MV-4-11 (cell line): Measurements from ENCODE around the gene OR10P1.

Source experiments
- DNase-seq: peaks from one replicate; lab custom pipeline; 2025; lab: John Stamatoyannopoulos, UW

The OR10P1 gene

GRCh38 chr12:55684761-55685370 is 48.2 kb downstream of the OR10P1 start:
- no peak for DNase-seq

- no peak for DNase-seq
Observed at GRCh38 chr12:55685671-55686070, 49.0 kb downstream of the OR10P1 start.

GRCh38 chr12:55686366-55687010 is 49.8 kb downstream of the OR10P1 start:
- no peak for DNase-seq
